Activated naive CD4-positive, alpha-beta T cell treated with anti-CD3 and anti-CD28 coated beads, Interleukin-2, amount 50 U/mL, for 72 hours (primary cell): ENCODE data around the gene USP51. TPM values are rescaled to one million over a fixed set of nuclear protein-coding genes. Genes with fewer than 3 reads are reported as not detected.

Experiments
- total RNA-seq, 2 donors: library from RNA; stranded (reverse); gene quantifications; one replicate each; pipeline ENCODE4 v1.2.3, GENCODE V29; 2022

Gene USP51
- total RNA-seq, 2 donors from 2014 or later = 1.9 to 3.9 TPM

Other genes starting within 250 kb of the USP51 start
- not detected for gene PAGE3, start 224.9 kb downstream of the USP51 start, total RNA-seq
- gene MAGEH1, start 37.7 kb downstream of the USP51 start, total RNA-seq = 10 to 100 TPM; 18.1 to 24.3 TPM
- not detected for gene FOXR2, start 133.6 kb upstream of the USP51 start, total RNA-seq
- gene RRAGB, start 227.9 kb upstream of the USP51 start, total RNA-seq = 1 to 10 TPM; 8.5 to 8.7 TPM